ENCODE results near the gene CACTIN.
A peak's percentile ranks its signal among the peaks of the same experiment; 100 is the strongest.

CACTIN gene

GRCh38 chr19:3665681-3666544, 39.3 kb upstream of the CACTIN start:
- no peaks in the 10 kb centered on the region for H3K79me2 ChIP-seq (ENCODE audit: insufficient read depth, low read depth)
- no peaks in the 10 kb centered on the region for H3K36me3 ChIP-seq (ENCODE audit: insufficient read depth)
- H3K4me3 ChIP-seq (IDR thresholded peaks at IDR 0.05; ENCODE audit: insufficient read depth, low read depth, low read length) = no peak overlapping the region
- peaks cover 6% of the 10 kb centered on the region for H3K4me1 ChIP-seq (ENCODE audit: low read depth, poor library complexity, severe bottlenecking)
- no peak overlapping the region for H3K27ac ChIP-seq
- no peak overlapping the region for H2AFZ ChIP-seq (ENCODE audit: low read depth)
- H3K27me3 ChIP-seq (ENCODE audit: insufficient read depth, low read depth) = no peaks in the 10 kb centered on the region
- H3K9ac ChIP-seq = no peak overlapping the region
- H3K4me2 ChIP-seq = no peak overlapping the region
- no peaks in the 10 kb centered on the region for H4K20me1 ChIP-seq (ENCODE audit: insufficient read depth)
- peak; percentile 89 for TF ChIP-seq CTCF (conservative IDR thresholded peaks at IDR 0.05; ENCODE audit: low read depth, low read length)

DNA sequence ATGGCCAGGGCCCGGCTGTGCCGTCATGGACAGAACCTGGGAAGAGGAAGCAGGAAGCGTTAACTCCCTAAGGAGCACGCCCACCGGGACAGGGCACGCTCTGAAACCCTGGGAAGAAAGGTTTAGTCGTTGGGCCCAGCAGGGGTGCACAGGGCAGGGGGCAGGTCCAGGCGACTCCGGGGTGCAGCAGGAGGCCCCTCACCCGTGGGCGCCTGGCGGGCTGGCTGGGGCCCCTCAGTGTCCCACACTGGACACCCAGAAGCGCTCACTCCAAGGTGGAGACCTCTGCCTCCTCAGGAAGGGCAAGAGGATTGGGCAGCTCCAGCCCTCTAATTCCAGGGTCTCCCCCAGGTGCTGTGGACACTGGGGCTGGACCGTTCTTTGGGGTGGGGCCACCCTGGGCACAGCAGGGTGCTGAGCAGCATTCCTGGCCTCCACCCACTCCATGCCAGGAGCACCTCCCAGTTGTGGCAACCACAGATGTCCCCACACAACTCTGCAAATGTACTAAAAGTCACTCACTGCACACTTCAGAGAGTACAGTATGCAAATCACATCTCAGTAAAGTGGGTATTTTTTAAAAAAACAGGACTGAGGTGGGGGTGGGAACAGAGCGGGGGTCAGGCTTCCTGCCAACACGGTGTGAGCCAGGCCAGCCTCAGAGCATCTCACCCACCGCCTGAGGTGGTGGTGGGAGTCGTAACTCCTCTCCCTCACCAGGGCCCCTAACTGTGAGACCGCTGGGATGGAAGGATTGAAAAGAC, 38.5 kb upstream of the CACTIN start:
- Histone ChIP-seq H3K79me2 (ENCODE audit: insufficient read depth, low read depth) (no peaks in the 10 kb centered on the region), H3K27ac (no peak overlapping the region), H2AFZ (ENCODE audit: low read depth) (no peak overlapping the region), H3K36me3 (ENCODE audit: insufficient read depth) (no peaks in the 10 kb centered on the region), H3K4me1 (ENCODE audit: low read depth, poor library complexity, severe bottlenecking) (peaks cover 6% of the 10 kb centered on the region), H3K4me3 (IDR thresholded peaks at IDR 0.05; ENCODE audit: insufficient read depth, low read depth, low read length) (no peak overlapping the region), H3K27me3 (ENCODE audit: insufficient read depth, low read depth) (no peaks in the 10 kb centered on the region), H4K20me1 (ENCODE audit: insufficient read depth) (no peaks in the 10 kb centered on the region), H3K4me2 (no peak overlapping the region), H3K9ac (no peak overlapping the region)
- TF ChIP-seq CTCF (conservative IDR thresholded peaks at IDR 0.05; ENCODE audit: low read depth, low read length) = no peak

- Histone ChIP-seq H3K4me2 (no peak overlapping the region), H4K20me1 (ENCODE audit: insufficient read depth) (no peaks in the 10 kb centered on the region), H3K27ac (no peak overlapping the region), H3K36me3 (ENCODE audit: insufficient read depth) (no peaks in the 10 kb centered on the region), H2AFZ (ENCODE audit: low read depth) (no peak overlapping the region), H3K79me2 (ENCODE audit: insufficient read depth, low read depth) (no peaks in the 10 kb centered on the region), H3K27me3 (ENCODE audit: insufficient read depth, low read depth) (no peaks in the 10 kb centered on the region), H3K4me1 (ENCODE audit: low read depth, poor library complexity, severe bottlenecking) (peaks cover 6% of the 10 kb centered on the region), H3K4me3 (IDR thresholded peaks at IDR 0.05; ENCODE audit: insufficient read depth, low read depth, low read length) (no peak overlapping the region), H3K9ac (no peak overlapping the region)
- no peak for TF ChIP-seq CTCF (conservative IDR thresholded peaks at IDR 0.05; ENCODE audit: low read depth, low read length)
Observed at GRCh38 chr19:3663838-3664237, 37.2 kb upstream of the CACTIN start.

DNA sequence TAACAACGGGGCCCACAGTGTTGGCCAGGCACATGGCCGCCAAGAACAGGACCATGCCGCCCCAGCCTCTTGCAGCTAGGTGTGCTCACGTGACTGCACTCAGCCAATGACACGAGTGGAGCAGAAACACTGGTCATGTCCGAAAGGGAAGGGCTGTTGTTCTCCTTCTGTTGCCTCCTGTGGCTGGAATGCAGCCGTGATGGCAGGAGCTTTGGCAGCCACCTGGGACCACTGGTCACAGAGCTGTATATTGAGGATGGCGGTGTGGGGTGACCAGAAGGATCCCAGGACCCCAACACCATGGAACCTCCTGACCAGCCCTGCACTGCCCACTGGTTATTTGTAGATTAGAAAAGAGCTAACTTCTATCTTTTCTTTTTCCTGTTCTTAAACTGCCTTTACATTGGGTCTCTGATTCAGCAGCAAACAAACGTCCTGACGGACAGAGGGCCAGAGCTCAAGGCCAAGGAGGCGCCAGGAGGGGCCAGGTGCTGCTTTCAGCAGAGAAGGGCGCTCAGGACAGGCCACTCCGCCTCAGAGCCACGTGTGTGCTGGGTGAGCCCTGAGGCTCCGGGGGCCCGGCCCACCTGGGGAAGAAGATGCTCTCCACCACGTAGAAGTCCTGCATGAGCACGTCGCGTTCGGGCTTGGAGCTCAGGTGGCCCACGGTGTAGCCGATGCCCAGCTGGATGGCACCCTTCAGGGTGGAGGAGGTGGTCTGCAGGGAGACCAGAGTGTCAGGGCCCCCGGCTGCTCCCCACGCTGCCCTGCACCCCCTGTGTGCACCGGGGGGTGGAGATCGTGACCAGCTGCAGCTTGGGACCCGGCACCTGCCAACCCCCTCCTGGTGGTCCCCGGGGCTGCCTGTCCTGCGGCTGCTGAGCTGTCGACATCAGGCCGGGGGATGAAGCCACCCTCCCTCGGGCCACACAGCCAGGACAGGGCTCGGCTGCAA, 35.0 kb upstream of the CACTIN start:
- Histone ChIP-seq H3K4me2 (no peak overlapping the region), H3K4me3 (IDR thresholded peaks at IDR 0.05; ENCODE audit: insufficient read depth, low read depth, low read length) (no peak overlapping the region), H3K27me3 (ENCODE audit: insufficient read depth, low read depth) (no peaks in the 10 kb centered on the region), H3K79me2 (ENCODE audit: insufficient read depth, low read depth) (no peaks in the 10 kb centered on the region), H3K36me3 (ENCODE audit: insufficient read depth) (no peaks in the 10 kb centered on the region), H3K4me1 (ENCODE audit: low read depth, poor library complexity, severe bottlenecking) (peaks cover 6% of the 10 kb centered on the region), H3K9ac (no peak overlapping the region), H4K20me1 (ENCODE audit: insufficient read depth) (no peaks in the 10 kb centered on the region), H2AFZ (ENCODE audit: low read depth) (no peak overlapping the region), H3K27ac (no peak overlapping the region)
- TF ChIP-seq CTCF (conservative IDR thresholded peaks at IDR 0.05; ENCODE audit: low read depth, low read length) = no peak
